Stimulated activated naive B cell treated with anti-CD40 and anti-IgM and Interleukin-4, amounts not matched to agents 10 μg/mL and 1 μg/mL and 100 μg/mL, for 72 hours (primary cell): ENCODE results near the gene HAUS5.
"Not testable (repeated sequence)": the region's sequence is repeated elsewhere in the genome, so short reads cannot be mapped to it uniquely, and the experiment has no call there.

Experiments
- ATAC-seq, 2 donors: fragments of 150-1000 bp; cut with Tn5 transposase; replicated peaks; 2 replicates each; pipeline ENCODE4 v1.10.0; 2021; ENCODE audit warnings: moderate library complexity in 1 of 2
- DNase-seq: peaks from one replicate; pipeline ENCODE4 v3.0.0; 2021
- H3K27ac Mint-ChIP-seq: one replicate; pipeline ENCODE4 v1.8.0; 2022; ENCODE audit warnings: mild to moderate bottlenecking, mixed read lengths
- H3K27me3 Mint-ChIP-seq, 2 donors: one replicate each; pipeline ENCODE4 v1.8.0; 2022; ENCODE audit warnings: mixed read lengths in 2 of 2
- H3K36me3 Mint-ChIP-seq, 2 donors: one replicate each; pipeline ENCODE4 v1.8.0; 2022; ENCODE audit warnings: mixed read lengths in 2 of 2, mild to moderate bottlenecking in 1 of 2
- H3K4me1 Mint-ChIP-seq, 2 donors: one replicate each; pipeline ENCODE4 v1.8.0; 2022; ENCODE audit warnings: mixed read lengths in 2 of 2, mild to moderate bottlenecking in 1 of 2
- H3K4me3 Mint-ChIP-seq, 2 donors: one replicate each; pipeline ENCODE4 v1.8.0; 2022; ENCODE audit warnings: mild to moderate bottlenecking in 2 of 2, mixed read lengths in 2 of 2, moderate library complexity in 1 of 2
- H3K9me3 Mint-ChIP-seq, 2 donors: one replicate each; pipeline ENCODE4 v1.8.0; 2022; ENCODE audit warnings: mixed read lengths in 2 of 2, mild to moderate bottlenecking in 1 of 2

Gene HAUS5

DNA sequence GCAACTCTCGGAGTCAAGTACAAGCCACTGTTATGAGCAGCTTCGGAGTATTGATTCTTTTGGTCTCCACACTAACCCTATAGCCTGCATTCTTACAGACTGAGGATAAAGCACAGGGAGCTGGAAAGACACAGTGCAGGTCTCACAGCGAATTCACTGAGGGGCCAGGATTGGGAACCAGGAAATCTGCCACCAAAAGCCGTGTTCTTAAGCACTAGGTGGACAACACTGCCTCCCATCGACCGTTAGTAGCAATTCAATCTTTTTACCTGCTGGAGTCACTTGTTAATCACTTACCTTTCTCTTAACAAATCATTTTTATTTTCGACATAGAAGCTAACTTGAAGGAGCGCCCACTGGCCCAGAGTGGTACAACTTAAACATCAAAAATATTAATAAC lies 20.3 kb upstream of the HAUS5 start:
- Mint-ChIP-seq H3K4me1 (peaks cover 0 to 3% of the 10 kb centered on the region in 2 donors), H3K4me3 (no peak overlapping the region), H3K27ac (no peak overlapping the region), H3K36me3 (no peaks in the 10 kb centered on the region), H3K27me3 (peaks cover 18 to 20% of the 10 kb centered on the region in 2 donors), H3K9me3 (no peaks in the 10 kb centered on the region)
- ATAC-seq (peak in 1 of 2 donors; percentile 38), DNase-seq (no peak)

DNA sequence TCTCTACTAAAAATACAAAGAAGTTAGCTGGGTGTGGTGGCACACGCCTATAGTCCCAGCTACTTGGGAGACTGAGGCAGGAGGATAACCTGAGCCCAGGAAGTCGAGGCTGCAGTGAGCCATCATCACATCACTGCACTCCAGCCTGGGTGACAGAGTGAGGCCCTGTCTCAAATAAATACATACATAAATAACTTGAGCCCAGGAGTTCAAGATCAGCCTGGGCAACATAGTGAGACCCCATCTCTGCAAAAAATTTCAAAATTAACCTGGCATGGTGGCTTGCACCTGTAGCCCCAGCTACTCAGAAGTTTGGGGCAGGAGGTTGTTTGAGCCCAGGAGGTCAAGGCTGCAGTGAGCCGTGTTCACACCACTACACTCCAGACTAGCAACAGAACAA lies 17.5 kb upstream of the HAUS5 start:
- peaks cover 13 to 24% of the 10 kb centered on the region in 2 donors for H3K27me3 Mint-ChIP-seq
- not testable (repeated sequence) for H3K36me3 Mint-ChIP-seq, H3K9me3 Mint-ChIP-seq, DNase-seq, ATAC-seq, H3K27ac Mint-ChIP-seq, H3K4me1 Mint-ChIP-seq, H3K4me3 Mint-ChIP-seq

DNA sequence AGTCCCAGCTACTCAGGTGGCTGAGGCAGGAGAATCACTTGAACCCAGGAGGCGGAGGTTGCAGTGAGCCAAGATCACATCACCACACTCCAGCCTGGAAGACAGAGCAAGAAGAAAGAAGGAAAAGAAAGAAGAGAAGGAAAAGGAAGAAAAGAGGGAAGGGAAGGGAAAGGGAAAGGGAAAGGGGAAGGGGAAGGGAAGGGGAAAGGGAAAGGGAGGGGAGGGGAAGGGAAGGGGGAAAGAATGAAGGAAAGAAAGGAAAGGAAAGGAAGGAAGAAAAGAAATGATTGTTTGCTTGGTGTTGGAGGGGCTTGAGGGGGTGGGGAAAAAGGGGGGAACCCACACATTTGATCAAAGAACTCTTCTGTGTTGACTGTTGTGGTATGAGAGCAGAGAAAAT lies 16.6 kb upstream of the HAUS5 start:
- no peak overlapping the region for H3K4me3 Mint-ChIP-seq
- no peaks in the 10 kb centered on the region for H3K36me3 Mint-ChIP-seq
- no peak overlapping the region for H3K27ac Mint-ChIP-seq
- ATAC-seq (no peak), DNase-seq (no peak)
- peaks cover 0 to 3% of the 10 kb centered on the region in 2 donors for H3K4me1 Mint-ChIP-seq
- no peaks in the 10 kb centered on the region for H3K9me3 Mint-ChIP-seq
- peaks cover 17 to 33% of the 10 kb centered on the region in 2 donors for H3K27me3 Mint-ChIP-seq

DNA sequence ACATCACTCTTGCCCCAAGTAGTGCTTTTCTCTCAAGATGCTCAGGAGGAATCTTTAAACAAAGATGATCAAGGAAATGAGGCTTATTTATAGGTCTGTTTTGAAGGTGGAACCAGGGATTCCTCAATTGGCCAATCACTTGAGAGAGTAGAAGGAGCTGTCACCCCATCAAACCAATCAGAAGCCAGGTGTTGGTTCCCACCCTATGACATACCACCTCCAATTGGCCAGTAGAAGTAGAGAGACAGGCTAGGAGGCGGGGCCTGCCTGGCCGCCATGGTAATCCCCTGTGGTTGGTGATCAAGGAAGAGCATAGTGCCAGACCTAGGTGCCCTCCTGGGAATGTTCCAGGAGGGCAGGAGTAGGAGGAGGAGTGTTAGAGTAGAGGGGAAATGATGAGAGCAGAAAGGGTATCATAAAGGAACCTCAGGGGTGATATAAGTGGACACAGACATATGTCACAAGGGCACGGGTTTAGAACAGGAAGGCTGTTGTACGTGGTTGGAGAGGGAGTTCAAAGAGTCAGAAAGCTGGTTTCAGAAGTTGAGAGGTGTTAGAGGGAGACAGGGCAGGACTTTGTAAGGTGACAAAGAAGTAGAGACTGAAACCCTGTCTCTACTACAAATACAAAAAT lies 16.1 kb upstream of the HAUS5 start:
- peaks cover 21 to 38% of the 10 kb centered on the region in 2 donors for H3K27me3 Mint-ChIP-seq
- H3K4me3 Mint-ChIP-seq = no peak overlapping the region
- peaks cover 0 to 3% of the 10 kb centered on the region in 2 donors for H3K4me1 Mint-ChIP-seq
- no peaks in the 10 kb centered on the region for H3K9me3 Mint-ChIP-seq
- DNase-seq (no peak), ATAC-seq (peak; percentile 62 to 83)
- H3K36me3 Mint-ChIP-seq = no peaks in the 10 kb centered on the region
- H3K27ac Mint-ChIP-seq = no peak overlapping the region

DNA sequence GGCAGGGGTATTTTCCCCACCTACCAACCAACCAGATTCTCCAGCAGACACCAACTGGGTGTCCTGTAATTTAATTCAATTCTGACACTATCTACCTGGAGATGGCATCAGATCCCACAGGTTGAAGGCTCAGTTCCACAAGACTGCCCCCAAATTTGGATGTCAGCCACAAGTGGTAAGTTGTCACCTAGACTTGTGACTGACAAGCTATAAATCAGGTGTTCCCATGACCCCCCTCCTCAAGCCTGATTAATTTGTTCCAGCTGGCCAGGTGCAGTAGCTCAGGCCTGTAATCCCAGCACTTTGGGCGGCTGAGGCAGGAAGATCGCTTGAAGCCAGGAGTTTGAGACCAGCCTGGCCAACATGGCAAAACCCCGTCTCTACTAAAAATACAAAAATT lies 10.6 kb upstream of the HAUS5 start:
- H3K9me3 Mint-ChIP-seq = no peaks in the 10 kb centered on the region
- no peak for DNase-seq
- no peak for ATAC-seq

DNA sequence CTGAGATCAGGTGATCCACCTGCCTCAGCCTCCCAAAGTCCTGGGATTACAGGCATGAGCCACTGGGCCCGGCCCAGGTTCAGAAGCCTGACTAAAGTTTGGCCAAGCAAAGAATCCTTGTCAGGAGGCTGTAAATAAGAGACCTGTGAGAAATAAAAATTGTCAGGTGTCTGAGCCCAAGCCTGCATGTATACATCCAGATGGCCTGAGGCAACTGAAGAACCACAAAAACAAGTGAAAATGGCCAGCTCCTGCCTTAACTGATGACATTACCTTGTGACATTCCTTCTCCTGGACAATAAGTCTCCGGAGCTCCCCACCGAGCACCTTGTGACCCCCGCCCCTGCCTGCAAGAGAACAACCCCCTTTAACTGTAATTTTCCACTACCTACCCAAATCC lies 8.1 kb upstream of the HAUS5 start:
- H3K4me1 Mint-ChIP-seq, H3K36me3 Mint-ChIP-seq, DNase-seq, H3K27ac Mint-ChIP-seq, H3K9me3 Mint-ChIP-seq, ATAC-seq, H3K4me3 Mint-ChIP-seq: not testable (repeated sequence)
- H3K27me3 Mint-ChIP-seq = peaks cover 8 to 18% of the 10 kb centered on the region in 2 donors

More for the DNA sequence above, 10.6 kb upstream of the HAUS5 start:
- Mint-ChIP-seq H3K27me3 (peaks cover 14 to 24% of the 10 kb centered on the region in 2 donors), H3K4me1 (no peaks in the 10 kb centered on the region), H3K27ac (no peak overlapping the region), H3K36me3 (no peaks in the 10 kb centered on the region), H3K4me3 (no peak overlapping the region)

DNA sequence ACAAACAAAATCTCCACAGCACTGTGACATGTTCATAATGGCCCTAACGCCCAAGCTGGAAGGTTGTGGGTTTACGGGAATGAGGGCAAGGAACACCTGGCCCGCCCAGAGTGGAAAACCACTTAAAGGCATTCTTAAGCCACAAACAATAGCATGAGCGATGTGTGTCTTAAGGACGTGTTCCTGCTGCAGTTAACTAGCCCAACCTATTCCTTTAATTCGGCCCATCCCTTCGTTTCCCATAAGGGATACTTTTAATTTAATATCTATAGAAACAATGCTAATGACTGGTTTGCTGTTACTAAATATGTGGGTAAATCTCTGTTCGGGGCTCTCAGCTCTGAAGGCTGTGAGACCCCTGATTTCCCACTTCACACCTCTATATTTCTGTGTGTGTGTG lies 5.4 kb upstream of the HAUS5 start:
- not testable (repeated sequence) for ATAC-seq, H3K27ac Mint-ChIP-seq, H3K9me3 Mint-ChIP-seq, DNase-seq, H3K27me3 Mint-ChIP-seq, H3K4me3 Mint-ChIP-seq, H3K36me3 Mint-ChIP-seq
- peaks cover 19 to 21% of the 10 kb centered on the region in 2 donors for H3K4me1 Mint-ChIP-seq

DNA sequence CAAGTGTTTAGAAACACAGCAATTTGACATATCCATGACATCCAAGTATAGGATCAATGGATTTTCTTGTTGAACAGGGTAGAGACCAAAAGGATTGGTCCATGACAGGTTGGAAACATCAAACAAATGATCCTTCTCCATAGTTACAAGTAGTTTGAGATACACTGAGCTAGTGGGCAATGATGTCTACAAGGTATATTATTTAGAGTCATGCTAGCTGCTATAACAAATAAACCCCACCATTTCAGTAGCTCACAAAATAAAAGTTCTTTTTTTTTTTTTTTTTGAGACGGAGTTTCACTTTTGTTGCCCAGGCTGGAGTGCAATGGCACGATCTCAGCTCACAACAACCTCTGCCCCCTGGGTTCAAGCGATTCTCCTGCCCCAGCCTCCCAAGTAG lies 4.9 kb upstream of the HAUS5 start:
- H3K27ac Mint-ChIP-seq = no peak overlapping the region
- ATAC-seq (no peak), DNase-seq (no peak)
- peaks cover 24% of the 10 kb centered on the region in 2 donors for H3K4me1 Mint-ChIP-seq
- peaks cover 2 to 6% of the 10 kb centered on the region in 2 donors for H3K36me3 Mint-ChIP-seq
- H3K9me3 Mint-ChIP-seq = peaks cover 2 to 7% of the 10 kb centered on the region in 2 donors
- no peaks in the 10 kb centered on the region for H3K27me3 Mint-ChIP-seq
- no peak overlapping the region for H3K4me3 Mint-ChIP-seq

DNA sequence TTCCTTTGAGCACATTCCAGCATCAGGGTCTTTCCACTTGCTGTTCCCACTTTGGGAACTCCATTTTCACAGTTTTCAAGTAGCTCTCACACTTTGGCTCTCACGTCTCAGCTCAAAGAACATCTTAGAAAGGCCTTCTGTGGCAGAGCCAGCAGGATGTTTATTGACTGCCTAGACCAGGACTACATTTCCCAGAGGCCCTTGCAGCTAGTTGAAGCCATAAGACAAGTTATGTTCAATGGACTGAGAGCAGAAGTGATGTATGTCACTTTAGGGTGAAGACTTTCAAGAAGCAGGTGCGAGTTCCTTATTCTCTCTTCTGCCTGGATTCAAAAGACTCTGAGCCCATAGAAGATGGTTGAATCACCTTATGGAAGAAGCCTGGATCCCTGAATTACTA lies 4.3 kb upstream of the HAUS5 start:
- no peak overlapping the region for H3K4me3 Mint-ChIP-seq
- H3K4me1 Mint-ChIP-seq = peaks cover 24 to 27% of the 10 kb centered on the region in 2 donors
- DNase-seq (no peak), ATAC-seq (peak in 1 of 2 donors; percentile 21)
- peak overlapping the region; percentile 89 for H3K27ac Mint-ChIP-seq
- H3K36me3 Mint-ChIP-seq = peaks cover 2 to 6% of the 10 kb centered on the region in 2 donors
- no peaks in the 10 kb centered on the region for H3K27me3 Mint-ChIP-seq
- H3K9me3 Mint-ChIP-seq = peaks cover 2 to 7% of the 10 kb centered on the region in 2 donors

DNA sequence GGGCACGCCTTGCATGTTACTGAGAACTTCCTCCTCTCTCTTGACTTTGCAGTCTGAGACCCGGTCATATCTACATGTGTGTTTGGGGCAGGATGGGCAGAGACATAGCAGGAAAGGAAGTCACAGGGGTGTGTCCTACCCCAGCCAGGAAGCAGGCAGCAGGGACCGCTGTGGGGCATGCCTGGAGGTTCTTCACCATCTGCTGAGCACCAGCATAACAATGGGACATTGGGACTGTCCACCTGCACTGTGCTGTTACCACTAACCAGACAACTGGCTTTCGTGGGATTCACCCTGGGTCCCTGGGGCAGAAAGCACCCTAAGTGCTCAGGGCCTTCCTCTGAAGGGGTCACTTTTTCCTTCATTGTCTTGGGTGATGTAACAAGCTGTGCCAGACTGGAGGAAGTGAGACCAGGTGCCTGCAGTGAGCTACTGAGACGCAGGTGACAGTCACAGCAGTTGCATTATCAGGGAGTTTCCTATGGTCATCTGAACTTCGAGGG lies 2.6 kb upstream of the HAUS5 start:
- Mint-ChIP-seq H3K9me3 (peaks cover 2 to 7% of the 10 kb centered on the region in 2 donors), H3K4me3 (no peak overlapping the region), H3K36me3 (peaks cover 2 to 10% of the 10 kb centered on the region in 2 donors), H3K27me3 (no peaks in the 10 kb centered on the region), H3K4me1 (peaks cover 28 to 34% of the 10 kb centered on the region in 2 donors), H3K27ac (peak overlapping the region; percentile 85)
- DNase-seq = peak; percentile 62
- ATAC-seq = peak; percentile 71 to 74

DNA sequence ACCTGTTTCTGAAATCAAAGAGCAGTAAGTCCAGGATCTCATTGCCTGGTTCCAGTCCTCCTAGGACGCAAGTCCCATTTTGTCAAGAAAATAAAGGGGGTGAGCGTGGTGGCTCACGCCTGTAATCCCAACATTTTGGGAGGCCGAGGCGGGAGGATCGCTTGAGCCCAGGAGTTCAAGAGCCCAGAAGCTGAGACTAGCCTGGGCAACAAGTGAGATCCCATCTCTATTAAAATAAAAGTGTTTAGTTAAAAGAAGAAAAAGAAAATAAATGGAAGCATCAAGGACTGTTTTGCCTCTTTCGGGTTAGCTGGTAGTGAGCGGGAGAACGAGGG lies 344 bp upstream of the HAUS5 start:
- Mint-ChIP-seq H3K4me1 (peaks cover 28 to 38% of the 10 kb centered on the region in 2 donors), H3K9me3 (peaks cover 2 to 7% of the 10 kb centered on the region in 2 donors), H3K27me3 (no peaks in the 10 kb centered on the region), H3K27ac (peak overlapping the region; percentile 93), H3K36me3 (peaks cover 10 to 27% of the 10 kb centered on the region in 2 donors), H3K4me3 (peak overlapping the region; percentile 90 to 96)
- DNase-seq (no peak), ATAC-seq (peak; percentile 0)

DNA sequence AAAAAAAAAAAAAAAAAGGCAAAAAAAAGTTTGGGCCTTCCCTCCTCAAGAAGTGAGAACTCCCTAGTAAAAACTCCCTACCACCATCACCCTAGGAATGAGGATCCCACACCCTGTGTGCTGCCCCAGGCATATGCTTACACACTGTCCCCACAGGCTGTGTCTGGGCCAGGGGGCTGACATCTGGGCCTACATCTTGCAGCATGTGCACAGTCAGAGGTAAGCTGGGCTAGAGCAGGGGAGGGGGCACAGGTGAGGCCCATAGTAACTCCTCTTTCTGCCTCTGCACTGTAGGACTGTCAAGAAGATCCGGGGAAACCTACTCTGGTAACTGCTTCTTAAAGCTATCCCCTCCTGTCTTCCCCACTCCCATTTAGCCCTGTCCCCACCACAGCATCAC lies 1.0 kb downstream of the HAUS5 start:
- H3K27me3 Mint-ChIP-seq = no peaks in the 10 kb centered on the region
- DNase-seq (no peak), ATAC-seq (no peak)
- peak overlapping the region; percentile 90 to 96 for H3K4me3 Mint-ChIP-seq
- peaks cover 12 to 32% of the 10 kb centered on the region in 2 donors for H3K36me3 Mint-ChIP-seq
- peak overlapping the region; percentile 93 for H3K27ac Mint-ChIP-seq
- peaks cover 24 to 38% of the 10 kb centered on the region in 2 donors for H3K4me1 Mint-ChIP-seq
- peaks cover 0 to 2% of the 10 kb centered on the region in 2 donors for H3K9me3 Mint-ChIP-seq

DNA sequence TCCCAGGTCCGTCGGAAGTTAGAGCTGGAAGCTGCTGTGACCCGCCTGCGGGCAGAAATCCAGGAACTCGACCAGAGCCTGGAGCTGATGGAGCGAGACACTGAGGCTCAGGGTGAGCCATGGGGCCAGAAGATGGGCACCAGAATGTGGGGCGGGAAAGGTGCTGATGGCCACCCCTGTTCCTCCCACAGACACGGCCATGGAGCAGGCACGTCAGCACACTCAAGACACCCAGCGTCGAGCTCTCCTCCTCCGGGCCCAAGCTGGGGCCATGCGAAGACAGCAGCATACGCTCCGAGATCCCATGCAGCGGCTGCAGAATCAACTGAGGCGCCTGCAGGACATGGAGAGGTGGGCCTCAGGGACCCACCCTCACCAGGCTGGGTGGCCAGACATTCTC lies 2.5 kb downstream of the HAUS5 start:
- Mint-ChIP-seq H3K27me3 (no peaks in the 10 kb centered on the region), H3K36me3 (peaks cover 16 to 42% of the 10 kb centered on the region in 2 donors), H3K4me3 (no peak overlapping the region), H3K9me3 (no peaks in the 10 kb centered on the region), H3K27ac (no peak overlapping the region), H3K4me1 (peaks cover 14 to 31% of the 10 kb centered on the region in 2 donors)
- ATAC-seq = no peak
- no peak for DNase-seq

DNA sequence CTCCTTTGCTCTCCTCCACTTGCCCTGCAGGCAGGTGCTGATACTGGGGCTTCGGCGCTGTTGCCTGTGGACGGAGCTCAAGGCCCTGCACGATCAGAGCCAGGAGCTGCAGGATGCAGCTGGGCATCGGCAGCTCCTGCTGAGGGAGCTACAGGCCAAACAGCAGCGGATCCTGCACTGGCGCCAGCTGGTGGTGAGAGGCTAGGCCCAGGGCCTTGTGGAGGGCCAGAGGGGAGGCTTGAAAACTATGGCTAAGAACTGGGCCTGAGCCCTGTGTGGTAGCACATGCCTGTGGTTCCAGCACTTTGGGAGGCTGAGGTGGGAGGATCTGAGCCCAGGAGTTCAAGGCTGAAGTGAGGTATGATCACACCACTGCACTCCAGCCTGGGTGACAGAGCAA lies 6.3 kb downstream of the HAUS5 start:
- H3K27ac Mint-ChIP-seq = no peak overlapping the region
- no peak for DNase-seq

DNA sequence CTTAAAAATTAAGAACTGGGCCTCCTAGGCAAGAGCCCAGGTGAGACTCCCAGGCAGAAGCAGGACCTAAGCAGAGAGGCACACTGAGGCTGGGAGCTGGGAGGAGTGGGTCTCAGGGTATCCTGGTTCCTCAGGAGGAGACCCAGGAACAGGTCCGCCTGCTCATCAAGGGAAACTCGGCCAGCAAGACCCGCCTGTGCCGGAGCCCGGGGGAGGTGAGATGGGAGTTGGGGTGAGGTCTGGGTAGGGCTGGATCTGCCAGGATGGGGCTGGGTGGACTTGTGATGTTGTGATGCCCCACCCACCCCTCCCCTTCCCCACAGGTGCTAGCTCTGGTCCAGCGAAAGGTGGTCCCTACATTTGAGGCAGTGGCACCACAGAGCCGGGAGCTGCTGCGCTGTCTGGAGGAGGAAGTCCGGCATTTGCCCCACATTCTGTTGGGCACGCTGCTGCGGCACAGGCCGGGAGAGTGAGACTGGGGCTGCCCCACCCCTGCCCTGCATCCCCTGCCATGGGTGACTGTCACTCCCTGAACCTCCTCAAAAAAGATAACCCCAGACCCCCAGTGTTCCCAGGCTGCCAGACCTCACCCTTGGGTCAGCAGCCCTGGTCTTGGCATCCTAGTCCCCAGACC lies 6.9 kb downstream of the HAUS5 start:
- DNase-seq = no peak
- ATAC-seq = no peak
- H3K27ac Mint-ChIP-seq = no peak overlapping the region
- H3K4me3 Mint-ChIP-seq = no peak overlapping the region
- H3K36me3 Mint-ChIP-seq = peaks cover 39 to 66% of the 10 kb centered on the region in 2 donors
- no peaks in the 10 kb centered on the region for H3K27me3 Mint-ChIP-seq
- H3K9me3 Mint-ChIP-seq = no peaks in the 10 kb centered on the region
- H3K4me1 Mint-ChIP-seq = peaks cover 0 to 4% of the 10 kb centered on the region in 2 donors

More for the DNA sequence above, 6.3 kb downstream of the HAUS5 start:
- ATAC-seq = no peak
- H3K4me1 Mint-ChIP-seq = peaks cover under 1 to 6% of the 10 kb centered on the region in 2 donors
- no peaks in the 10 kb centered on the region for H3K9me3 Mint-ChIP-seq
- peaks cover 39 to 66% of the 10 kb centered on the region in 2 donors for H3K36me3 Mint-ChIP-seq
- H3K4me3 Mint-ChIP-seq = no peak overlapping the region
- no peaks in the 10 kb centered on the region for H3K27me3 Mint-ChIP-seq
